Stimulated activated naive CD4-positive, alpha-beta T cell treated with Interleukin-2 at 50 U/mL for 16 hours (primary cell): ENCODE data around the gene CLDN16.

Experiments
- DNase-seq: peaks from one replicate; lab custom pipeline; 2025; lab: John Stamatoyannopoulos, UW

CLDN16 gene

DNA sequence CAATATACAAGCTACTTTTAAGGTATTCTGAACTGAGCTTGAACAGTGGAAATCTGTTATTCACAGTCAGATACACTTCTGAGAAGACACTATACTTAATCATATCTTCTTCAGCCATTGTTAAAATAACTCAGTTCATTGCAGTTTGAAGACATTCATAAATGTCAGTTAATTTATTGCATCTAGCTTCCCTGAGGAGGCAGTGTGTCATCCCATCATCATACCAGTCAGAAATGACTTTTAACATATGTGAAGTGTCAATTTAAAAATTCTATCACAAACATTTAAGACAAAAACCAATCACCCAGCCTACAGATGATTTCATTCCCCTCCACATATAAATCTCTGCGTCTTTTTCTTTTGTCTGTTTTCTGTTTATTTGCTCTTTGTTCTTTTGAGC lies 54.3 kb downstream of the CLDN16 start:
- DNase-seq = no peak

DNA sequence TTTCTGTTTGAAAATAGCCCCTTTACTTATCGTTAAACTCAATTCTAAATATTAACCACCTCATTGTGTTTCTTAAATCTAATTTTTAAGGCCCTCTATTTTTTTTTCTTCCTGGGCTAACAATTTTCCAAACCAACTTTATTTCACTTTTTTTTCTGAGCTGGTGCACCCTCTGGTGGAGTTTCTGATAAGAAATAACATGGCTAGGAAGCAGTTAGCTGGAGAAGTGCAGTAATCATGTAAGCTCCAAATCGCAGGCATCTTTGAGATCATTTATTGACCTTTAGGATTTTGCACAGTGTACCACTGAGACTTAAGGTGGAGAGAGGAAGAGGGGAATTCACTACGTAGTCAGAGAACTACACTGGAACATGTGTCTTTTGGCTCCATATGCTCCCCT lies 55.3 kb downstream of the CLDN16 start:
- no peak for DNase-seq

DNA sequence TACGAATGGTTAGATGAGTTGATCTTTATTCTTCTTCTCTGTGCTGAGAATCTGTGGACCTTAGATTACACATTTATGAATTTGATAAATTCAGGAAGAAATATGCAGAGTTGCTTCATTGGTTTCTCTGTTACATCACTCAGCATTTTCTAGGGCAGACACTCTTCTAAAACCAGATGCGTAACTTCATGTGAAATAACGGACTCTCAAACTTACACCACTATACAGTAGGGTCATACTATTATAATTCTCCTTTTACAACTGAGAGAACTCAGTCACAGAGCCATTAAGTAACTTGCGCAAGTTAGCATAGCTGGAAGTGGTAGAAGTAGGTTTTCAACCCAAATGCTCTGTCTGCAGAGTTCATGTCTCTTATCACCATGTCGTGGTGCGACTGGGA lies 56.0 kb downstream of the CLDN16 start:
- no peak for DNase-seq

DNA sequence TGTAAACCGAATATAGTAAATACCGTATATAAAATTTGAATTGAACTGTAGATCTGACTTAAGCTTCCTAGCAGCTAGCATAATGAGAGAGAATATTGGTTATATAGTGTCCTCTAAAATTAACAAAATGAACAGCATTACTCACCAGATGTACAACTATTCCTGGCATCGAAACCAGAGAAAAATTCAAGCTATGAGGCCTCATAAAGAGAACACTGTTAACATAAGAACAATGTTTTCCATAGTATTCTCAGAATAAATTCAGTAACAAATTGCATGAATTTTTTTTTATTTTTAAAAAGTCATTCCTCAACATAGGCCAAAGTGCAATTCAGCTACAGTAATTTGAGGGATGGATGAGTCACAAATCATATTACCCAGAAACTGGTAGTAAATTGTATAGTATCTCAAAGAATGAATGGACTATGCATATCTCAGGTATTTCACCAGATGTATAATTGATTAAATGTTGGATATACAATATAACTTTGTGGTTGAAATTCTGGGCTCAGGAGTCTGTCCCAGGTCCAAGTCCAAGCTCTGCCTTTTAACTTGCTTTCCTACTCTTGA lies 56.7 kb downstream of the CLDN16 start:
- no peak for DNase-seq

DNA sequence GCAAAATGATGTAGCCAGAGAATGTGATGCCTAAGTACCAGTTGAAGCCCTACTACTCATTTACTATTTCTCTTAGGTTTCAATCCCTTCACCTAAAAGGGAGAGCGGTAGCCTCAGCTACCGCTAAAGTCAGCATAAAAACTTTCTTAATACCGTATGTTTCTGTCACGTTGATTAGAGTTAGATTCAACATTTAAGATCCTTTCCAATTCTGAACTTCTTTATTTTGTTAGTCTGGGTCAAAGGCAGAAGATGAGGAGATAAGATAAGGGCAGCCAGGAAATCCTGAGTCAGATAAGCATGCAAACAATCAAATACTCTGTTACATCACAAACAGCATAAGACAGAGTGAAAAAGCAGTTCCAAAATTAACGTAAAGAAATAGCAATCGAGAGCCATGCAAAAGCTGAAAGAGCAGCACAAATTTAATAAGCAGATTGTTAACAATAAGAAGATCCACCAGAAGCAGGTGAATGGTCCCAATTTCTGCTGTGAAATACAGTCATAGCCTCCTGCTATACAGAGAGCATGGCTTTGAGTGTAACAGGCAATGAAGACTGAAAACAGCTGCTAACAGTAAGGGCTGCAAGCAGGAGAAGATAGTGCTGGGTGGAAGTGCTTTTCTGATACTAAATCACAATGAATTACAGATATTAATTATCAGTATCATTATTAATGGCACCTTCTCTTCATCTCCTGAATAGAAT lies 58.8 kb downstream of the CLDN16 start:
- no peak for DNase-seq

DNA sequence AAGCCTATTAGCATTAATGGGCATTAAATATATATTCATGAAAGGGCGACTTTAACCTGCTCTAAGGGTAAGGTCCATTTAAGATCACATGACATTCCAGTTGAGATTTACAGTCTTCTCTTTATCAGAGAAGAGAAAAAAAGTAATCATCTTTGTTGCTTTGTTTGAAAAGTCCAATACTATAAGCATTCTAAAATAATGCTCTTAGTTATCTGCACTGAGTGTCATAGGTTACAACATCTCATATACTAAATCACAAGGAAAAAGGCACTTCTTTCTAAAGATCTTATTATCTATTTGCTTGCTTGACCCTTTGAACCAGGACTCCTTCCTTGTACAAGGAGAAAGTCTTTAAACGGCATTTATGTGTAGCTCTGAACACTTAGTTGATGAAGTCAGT lies 60.3 kb downstream of the CLDN16 start:
- DNase-seq = no peak

DNA sequence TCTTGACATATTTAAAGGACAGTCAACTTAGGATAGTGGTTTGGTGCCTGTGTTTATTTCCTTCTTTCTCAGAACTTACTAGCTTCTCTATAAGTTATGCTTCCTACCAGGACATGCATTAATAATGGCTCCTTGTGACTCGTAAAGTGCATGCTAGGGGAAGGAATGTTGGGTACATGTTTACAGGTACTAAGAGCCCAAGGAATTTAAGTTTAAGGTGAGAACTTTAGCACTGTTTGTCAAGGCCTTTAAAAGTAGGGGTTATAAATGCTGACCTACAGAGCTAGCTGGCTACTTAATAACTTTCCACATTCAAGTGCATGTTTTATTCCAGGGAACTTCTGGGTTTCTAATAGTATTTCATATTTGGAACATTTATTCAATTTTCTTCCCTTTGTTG lies 61.8 kb downstream of the CLDN16 start, which contains the start of gene TMEM207:
TMEM207 (minus strand) TSS at position 101 of the 400 bp plus-strand sequence; CDS start at position 9, 92 bp downstream.
- no peak for DNase-seq

DNA sequence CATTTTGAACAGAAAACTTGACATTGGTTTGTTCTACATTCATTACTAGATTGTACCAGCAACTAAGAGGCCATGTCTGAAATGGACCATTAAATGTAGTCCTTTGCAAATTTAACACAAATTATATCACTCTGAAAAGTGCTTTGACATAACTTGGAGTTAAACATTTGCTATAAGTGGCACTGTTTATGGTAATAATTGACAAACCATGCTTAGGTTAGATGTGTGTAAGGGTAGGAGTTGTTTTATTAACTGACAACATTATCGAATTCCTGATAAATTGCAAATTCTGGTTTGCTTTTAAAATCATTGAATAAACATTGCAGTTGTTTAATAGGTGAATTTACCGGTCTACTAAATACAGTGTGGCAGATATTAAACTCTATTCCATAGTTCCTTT lies 67.9 kb downstream of the CLDN16 start:
- DNase-seq = no peak

DNA sequence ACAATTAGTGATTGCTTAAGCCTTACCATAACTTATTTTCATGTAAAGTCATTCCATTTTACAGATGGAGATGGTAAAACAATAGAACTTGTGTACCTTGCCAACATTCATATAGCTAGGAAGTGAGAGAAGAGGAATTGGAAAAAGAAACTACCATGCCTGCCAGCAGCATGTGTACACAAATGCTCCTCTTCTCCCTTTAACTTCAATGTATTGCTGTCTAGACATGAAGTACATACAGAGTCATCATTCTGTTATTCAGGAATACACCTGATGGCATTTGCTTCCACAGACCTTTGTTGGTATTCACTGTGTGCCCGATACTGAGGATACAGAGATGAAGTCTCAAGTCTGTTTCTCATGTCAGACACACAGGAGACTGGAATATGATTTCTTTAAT lies 68.8 kb downstream of the CLDN16 start:
- DNase-seq = no peak

DNA sequence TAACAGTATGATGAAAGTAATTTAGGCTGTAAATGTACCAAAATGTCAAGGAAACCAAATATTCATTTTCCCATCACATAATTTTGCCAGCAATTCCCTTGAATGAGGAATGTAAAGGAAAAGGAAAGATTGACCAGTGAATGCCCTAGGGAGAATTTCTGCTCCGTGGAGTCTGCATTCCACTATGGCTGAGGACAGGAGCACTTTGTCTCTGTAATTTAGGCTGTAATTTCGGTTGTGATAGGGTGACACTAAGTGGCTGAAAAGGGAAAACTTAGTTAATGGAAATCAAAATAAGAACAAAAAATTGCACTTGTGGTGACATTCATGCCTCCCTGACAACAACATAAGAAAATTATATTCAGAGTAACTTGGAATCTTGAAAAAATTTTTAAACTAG lies 70.1 kb downstream of the CLDN16 start:
- DNase-seq = no peak
